H1 (cell line): ENCODE data around the gene EIF5A2. TPM values are rescaled to one million over a fixed set of nuclear protein-coding genes. Genes with fewer than 3 reads are reported as not detected.

Experiments
- BRCA1 ChIP-seq: IDR thresholded peaks from 2 replicates; pipeline ENCODE4 v1.6.1; 2012; ENCODE audit warnings: low read depth, low read length, improper control_type of control experiment
- CTBP2 ChIP-seq: IDR thresholded peaks from 2 replicates; pipeline ENCODE4 v1.7.0; 2011; ENCODE audit warnings: borderline replicate concordance, mild to moderate bottlenecking, moderate library complexity, mixed read lengths, low read length; ENCODE audit not compliant: insufficient read depth, insufficient read length
- POU5F1 ChIP-seq: IDR thresholded peaks from 2 replicates; pipeline ENCODE4 v1.6.1; 2011; ENCODE audit warnings: low read depth, mild to moderate bottlenecking, low read length, moderate library complexity
- RXRA ChIP-seq: IDR thresholded peaks from 2 replicates; pipeline ENCODE4 v1.6.1; 2011; ENCODE audit warnings: low read depth, mild to moderate bottlenecking, low read length, moderate library complexity; ENCODE audit not compliant: insufficient read depth
- TAF7 ChIP-seq: optimal IDR thresholded peaks from 2 replicates; pipeline ENCODE3; 2011; ENCODE audit warnings: low read depth, mild to moderate bottlenecking, inconsistent platforms, low read length, moderate library complexity, borderline replicate concordance
- polyA plus RNA-seq, 7 experiments: library from polyadenylated mRNA; depleted of rRNA in 3 of 7; stranded (reverse) in 5 of 7; unstranded in 2 of 7; fragments of >200 nt in 5 of 7; fragments of 200-250 nt in 2 of 7; gene quantifications; 1 replicate in 5 of 7; 2 replicates in 1 of 7; 4 replicates in 1 of 7; pipeline versions ENCODE4 v1.2.1 to v1.2.3, GENCODE V29; 2011 to 2013; ENCODE audit warnings: missing spikeins in 2 of 7, mixed read lengths in 2 of 7
- total RNA-seq: library from RNA; stranded (reverse); fragmentation: NEBNext Ultra II Directional; extraction: Animal tissue kit (Norgen Biotek cat#: 25700); gene quantifications from 2 replicates; pipeline ENCODE4 v1.2.1, GENCODE V29; 2021
- TF ChIP-seq, protein P1 (sequence below): fragments of 300-600 bp; sonication (generic); IDR thresholded peaks from 2 replicates; pipeline ENCODE4 v1.7.1; 2012; ENCODE audit warnings: low read length, moderate library complexity, mild to moderate bottlenecking, inconsistent platforms; ENCODE audit not compliant: insufficient replicate concordance

Gene EIF5A2
- total and polyA plus RNA-seq, 2 of the 8 experiments (the other 6 are each of a cell fraction or from before 2014, with no cell fraction given): 1.5 to 15.0 TPM

DNA sequence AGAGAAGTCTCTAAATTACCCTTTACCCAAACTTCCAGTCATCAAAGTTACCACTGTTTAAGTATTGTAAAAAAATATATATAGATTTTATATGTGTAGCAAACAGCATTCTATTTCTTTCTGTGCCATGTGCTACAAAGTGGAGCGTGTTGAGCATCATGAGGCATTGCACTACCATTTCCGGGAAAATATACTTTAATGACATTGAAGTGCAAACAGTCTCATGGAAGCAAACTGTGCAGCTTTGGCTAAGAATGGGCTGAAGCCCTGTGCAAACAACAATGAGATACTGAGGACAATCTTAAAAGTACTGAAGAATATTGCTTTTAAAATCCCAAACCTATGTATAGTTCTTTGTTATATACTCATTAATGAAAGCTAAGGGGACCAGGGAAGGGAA is 31.9 kb downstream of the EIF5A2 start (continued):
- TF ChIP-seq, protein P1, sequence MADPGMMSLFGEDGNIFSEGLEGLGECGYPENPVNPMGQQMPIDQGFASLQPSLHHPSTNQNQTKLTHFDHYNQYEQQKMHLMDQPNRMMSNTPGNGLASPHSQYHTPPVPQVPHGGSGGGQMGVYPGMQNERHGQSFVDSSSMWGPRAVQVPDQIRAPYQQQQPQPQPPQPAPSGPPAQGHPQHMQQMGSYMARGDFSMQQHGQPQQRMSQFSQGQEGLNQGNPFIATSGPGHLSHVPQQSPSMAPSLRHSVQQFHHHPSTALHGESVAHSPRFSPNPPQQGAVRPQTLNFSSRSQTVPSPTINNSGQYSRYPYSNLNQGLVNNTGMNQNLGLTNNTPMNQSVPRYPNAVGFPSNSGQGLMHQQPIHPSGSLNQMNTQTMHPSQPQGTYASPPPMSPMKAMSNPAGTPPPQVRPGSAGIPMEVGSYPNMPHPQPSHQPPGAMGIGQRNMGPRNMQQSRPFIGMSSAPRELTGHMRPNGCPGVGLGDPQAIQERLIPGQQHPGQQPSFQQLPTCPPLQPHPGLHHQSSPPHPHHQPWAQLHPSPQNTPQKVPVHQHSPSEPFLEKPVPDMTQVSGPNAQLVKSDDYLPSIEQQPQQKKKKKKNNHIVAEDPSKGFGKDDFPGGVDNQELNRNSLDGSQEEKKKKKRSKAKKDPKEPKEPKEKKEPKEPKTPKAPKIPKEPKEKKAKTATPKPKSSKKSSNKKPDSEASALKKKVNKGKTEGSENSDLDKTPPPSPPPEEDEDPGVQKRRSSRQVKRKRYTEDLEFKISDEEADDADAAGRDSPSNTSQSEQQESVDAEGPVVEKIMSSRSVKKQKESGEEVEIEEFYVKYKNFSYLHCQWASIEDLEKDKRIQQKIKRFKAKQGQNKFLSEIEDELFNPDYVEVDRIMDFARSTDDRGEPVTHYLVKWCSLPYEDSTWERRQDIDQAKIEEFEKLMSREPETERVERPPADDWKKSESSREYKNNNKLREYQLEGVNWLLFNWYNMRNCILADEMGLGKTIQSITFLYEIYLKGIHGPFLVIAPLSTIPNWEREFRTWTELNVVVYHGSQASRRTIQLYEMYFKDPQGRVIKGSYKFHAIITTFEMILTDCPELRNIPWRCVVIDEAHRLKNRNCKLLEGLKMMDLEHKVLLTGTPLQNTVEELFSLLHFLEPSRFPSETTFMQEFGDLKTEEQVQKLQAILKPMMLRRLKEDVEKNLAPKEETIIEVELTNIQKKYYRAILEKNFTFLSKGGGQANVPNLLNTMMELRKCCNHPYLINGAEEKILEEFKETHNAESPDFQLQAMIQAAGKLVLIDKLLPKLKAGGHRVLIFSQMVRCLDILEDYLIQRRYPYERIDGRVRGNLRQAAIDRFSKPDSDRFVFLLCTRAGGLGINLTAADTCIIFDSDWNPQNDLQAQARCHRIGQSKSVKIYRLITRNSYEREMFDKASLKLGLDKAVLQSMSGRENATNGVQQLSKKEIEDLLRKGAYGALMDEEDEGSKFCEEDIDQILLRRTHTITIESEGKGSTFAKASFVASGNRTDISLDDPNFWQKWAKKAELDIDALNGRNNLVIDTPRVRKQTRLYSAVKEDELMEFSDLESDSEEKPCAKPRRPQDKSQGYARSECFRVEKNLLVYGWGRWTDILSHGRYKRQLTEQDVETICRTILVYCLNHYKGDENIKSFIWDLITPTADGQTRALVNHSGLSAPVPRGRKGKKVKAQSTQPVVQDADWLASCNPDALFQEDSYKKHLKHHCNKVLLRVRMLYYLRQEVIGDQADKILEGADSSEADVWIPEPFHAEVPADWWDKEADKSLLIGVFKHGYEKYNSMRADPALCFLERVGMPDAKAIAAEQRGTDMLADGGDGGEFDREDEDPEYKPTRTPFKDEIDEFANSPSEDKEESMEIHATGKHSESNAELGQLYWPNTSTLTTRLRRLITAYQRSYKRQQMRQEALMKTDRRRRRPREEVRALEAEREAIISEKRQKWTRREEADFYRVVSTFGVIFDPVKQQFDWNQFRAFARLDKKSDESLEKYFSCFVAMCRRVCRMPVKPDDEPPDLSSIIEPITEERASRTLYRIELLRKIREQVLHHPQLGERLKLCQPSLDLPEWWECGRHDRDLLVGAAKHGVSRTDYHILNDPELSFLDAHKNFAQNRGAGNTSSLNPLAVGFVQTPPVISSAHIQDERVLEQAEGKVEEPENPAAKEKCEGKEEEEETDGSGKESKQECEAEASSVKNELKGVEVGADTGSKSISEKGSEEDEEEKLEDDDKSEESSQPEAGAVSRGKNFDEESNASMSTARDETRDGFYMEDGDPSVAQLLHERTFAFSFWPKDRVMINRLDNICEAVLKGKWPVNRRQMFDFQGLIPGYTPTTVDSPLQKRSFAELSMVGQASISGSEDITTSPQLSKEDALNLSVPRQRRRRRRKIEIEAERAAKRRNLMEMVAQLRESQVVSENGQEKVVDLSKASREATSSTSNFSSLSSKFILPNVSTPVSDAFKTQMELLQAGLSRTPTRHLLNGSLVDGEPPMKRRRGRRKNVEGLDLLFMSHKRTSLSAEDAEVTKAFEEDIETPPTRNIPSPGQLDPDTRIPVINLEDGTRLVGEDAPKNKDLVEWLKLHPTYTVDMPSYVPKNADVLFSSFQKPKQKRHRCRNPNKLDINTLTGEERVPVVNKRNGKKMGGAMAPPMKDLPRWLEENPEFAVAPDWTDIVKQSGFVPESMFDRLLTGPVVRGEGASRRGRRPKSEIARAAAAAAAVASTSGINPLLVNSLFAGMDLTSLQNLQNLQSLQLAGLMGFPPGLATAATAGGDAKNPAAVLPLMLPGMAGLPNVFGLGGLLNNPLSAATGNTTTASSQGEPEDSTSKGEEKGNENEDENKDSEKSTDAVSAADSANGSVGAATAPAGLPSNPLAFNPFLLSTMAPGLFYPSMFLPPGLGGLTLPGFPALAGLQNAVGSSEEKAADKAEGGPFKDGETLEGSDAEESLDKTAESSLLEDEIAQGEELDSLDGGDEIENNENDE: no peak
- no peak for TF ChIP-seq RXRA
- no peak for TF ChIP-seq BRCA1
- TF ChIP-seq POU5F1: no peak
- no peak for TF ChIP-seq CTBP2
- no peak for TF ChIP-seq TAF7
